OCI-LY7 (cell line): ENCODE data around the gene TSNAXIP1.

Source experiments
- CTCF ChIP-seq: fragments of 200-600 bp; sonication (generic); conservative IDR thresholded peaks from 2 replicates; pipeline ENCODE4 v1.5.1; 2014; ENCODE audit warnings: mild to moderate bottlenecking, antibody characterized with exemption, low read length, moderate library complexity, mixed read lengths
- EZH2phosphoT487 ChIP-seq: fragments of 200-600 bp; sonication (generic); IDR thresholded peaks from 2 replicates; pipeline ENCODE4 v1.6.1; 2018; ENCODE audit warnings: low read depth, borderline replicate concordance, mild to moderate bottlenecking, mixed run types, antibody characterized with exemption, low read length, moderate library complexity, mixed read lengths

DNA sequence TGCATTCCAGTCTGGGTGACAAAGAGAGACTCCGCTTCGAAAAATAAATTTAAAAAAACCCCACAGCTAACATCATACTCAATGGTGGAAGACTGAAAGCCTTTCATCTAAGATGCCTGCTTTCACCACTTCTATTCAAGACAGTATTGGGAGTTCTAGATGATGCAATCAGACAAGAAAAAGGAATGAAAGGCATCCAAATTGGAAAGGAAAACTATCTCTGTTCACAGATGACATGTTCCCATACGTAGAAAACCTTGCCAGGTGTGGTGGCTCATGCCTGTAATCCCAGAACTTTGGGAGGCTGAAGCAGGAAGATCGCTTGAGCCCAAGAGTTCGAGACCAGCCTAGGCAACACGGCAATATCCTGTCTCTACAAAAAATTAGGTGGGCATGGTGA, 31.4 kb upstream of the TSNAXIP1 start:
- no peak for TF ChIP-seq EZH2phosphoT487
- TF ChIP-seq CTCF, result no peak
